PFSK-1 (cell line): ENCODE measurements around the gene SHMT1.

Experiments
- FOXP2 ChIP-seq: optimal IDR thresholded peaks from 2 replicates; pipeline ENCODE3; 2011; ENCODE audit warnings: borderline replicate concordance, control low read depth, inconsistent platforms; ENCODE audit not compliant: insufficient read depth; ENCODE audit errors: extremely low read length, extremely low read depth
- POLR2AphosphoS5 ChIP-seq: IDR thresholded peaks from 2 replicates; pipeline ENCODE4 v1.6.1; 2012; ENCODE audit warnings: low read depth, mild to moderate bottlenecking, control low read depth, low read length, moderate library complexity
- SIN3A ChIP-seq: IDR thresholded peaks from 2 replicates; pipeline ENCODE4 v1.6.1; 2012; ENCODE audit warnings: mild to moderate bottlenecking, low read length, moderate library complexity, borderline replicate concordance; ENCODE audit not compliant: insufficient read depth
- TAF1 ChIP-seq: IDR thresholded peaks from 2 replicates; pipeline ENCODE4 v1.6.1; 2012; ENCODE audit warnings: low read length, control low read depth, borderline replicate concordance; ENCODE audit not compliant: insufficient read depth
- TF ChIP-seq, protein P1 (sequence below), 2 experiments: IDR thresholded peaks; 2 replicates each; pipeline versions ENCODE4 v1.6.1 to v1.8.0; 2011 to 2012; ENCODE audit warnings: low read depth in 2 of 2, low read length in 2 of 2, control low read depth in 1 of 2, inconsistent platforms in 1 of 2, mild to moderate bottlenecking in 1 of 2, moderate library complexity in 1 of 2; ENCODE audit not compliant: insufficient read depth in 1 of 2

The SHMT1 gene

GRCh38 chr17:18332909-18333489 is 30.4 kb downstream of the SHMT1 start:
- no peak for TF ChIP-seq FOXP2
- TF ChIP-seq, protein P1, sequence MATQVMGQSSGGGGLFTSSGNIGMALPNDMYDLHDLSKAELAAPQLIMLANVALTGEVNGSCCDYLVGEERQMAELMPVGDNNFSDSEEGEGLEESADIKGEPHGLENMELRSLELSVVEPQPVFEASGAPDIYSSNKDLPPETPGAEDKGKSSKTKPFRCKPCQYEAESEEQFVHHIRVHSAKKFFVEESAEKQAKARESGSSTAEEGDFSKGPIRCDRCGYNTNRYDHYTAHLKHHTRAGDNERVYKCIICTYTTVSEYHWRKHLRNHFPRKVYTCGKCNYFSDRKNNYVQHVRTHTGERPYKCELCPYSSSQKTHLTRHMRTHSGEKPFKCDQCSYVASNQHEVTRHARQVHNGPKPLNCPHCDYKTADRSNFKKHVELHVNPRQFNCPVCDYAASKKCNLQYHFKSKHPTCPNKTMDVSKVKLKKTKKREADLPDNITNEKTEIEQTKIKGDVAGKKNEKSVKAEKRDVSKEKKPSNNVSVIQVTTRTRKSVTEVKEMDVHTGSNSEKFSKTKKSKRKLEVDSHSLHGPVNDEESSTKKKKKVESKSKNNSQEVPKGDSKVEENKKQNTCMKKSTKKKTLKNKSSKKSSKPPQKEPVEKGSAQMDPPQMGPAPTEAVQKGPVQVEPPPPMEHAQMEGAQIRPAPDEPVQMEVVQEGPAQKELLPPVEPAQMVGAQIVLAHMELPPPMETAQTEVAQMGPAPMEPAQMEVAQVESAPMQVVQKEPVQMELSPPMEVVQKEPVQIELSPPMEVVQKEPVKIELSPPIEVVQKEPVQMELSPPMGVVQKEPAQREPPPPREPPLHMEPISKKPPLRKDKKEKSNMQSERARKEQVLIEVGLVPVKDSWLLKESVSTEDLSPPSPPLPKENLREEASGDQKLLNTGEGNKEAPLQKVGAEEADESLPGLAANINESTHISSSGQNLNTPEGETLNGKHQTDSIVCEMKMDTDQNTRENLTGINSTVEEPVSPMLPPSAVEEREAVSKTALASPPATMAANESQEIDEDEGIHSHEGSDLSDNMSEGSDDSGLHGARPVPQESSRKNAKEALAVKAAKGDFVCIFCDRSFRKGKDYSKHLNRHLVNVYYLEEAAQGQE (IDR thresholded peaks at IDR 0.05; ENCODE audit: insufficient read depth in 1 of 2, low read depth in 2 of 2, low read length in 2 of 2), result no peak
- no peak for TF ChIP-seq TAF1

- TF ChIP-seq FOXP2, result no peak
- TF ChIP-seq TAF1, result no peak
Measured at GRCh38 chr17:18331879-18332278, 31.5 kb downstream of the SHMT1 start.

GRCh38 chr17:18328643-18329204 is 34.6 kb downstream of the SHMT1 start:
- no peak for TF ChIP-seq TAF1
- no peak; the same call in 1 of the 2 replicates for TF ChIP-seq POLR2AphosphoS5
- TF ChIP-seq, protein P1 (IDR thresholded peaks at IDR 0.05; ENCODE audit: insufficient read depth in 1 of 2, low read depth in 2 of 2, low read length in 2 of 2), result no peak
- TF ChIP-seq FOXP2, result no peak
- TF ChIP-seq SIN3A, result no peak

GRCh38 chr17:18327556-18327955 is 35.8 kb downstream of the SHMT1 start:
- no peak for TF ChIP-seq FOXP2
- TF ChIP-seq POLR2AphosphoS5, result peak; percentile 12; the same call in 1 of the 2 replicates

- TF ChIP-seq, protein P1 (IDR thresholded peaks at IDR 0.05; ENCODE audit: insufficient read depth in 1 of 2, low read depth in 2 of 2, low read length in 2 of 2), result no peak
- TF ChIP-seq POLR2AphosphoS5, result no peak
- TF ChIP-seq FOXP2, result no peak
- TF ChIP-seq TAF1, result no peak
- TF ChIP-seq SIN3A, result no peak
Measured at GRCh38 chr17:18327093-18327492, 36.3 kb downstream of the SHMT1 start.

DNA sequence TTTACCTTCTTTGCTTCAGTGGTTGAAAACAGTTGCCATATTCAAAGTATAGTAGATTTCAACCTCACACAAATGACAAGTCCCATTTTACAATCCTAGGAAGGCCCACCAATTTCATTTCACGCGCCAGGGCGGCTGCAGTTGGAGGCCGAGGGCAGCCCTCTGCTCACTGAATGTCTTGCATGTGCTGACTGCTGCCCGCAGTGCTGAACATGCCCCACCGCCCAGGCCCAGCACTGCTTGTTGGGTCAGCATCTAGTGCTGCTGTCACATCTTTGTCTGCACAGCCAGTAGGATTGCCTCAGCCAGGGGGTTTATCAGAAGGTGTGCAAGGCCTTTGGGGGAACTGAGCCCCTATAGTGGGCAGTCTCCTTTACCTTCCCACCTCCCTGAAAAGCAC is 36.8 kb downstream of the SHMT1 start:
- no peak; the same call in 1 of the 2 replicates for TF ChIP-seq POLR2AphosphoS5
- TF ChIP-seq, protein P1 (IDR thresholded peaks at IDR 0.05; ENCODE audit: insufficient read depth in 1 of 2, low read depth in 2 of 2, low read length in 2 of 2), result no peak
- TF ChIP-seq SIN3A, result no peak
- TF ChIP-seq TAF1, result no peak
- TF ChIP-seq FOXP2, result no peak
